Small intestine (tissue), 7 donors: ENCODE data around the gene TULP4. TPM values are rescaled to one million over a fixed set of nuclear protein-coding genes. Genes with fewer than 3 reads are reported as not detected.
A peak's percentile ranks its signal among the peaks of the same experiment; 100 is the strongest.

Experiments used
- DNase-seq, 2 donors: peaks; one replicate each; pipeline versions ENCODE4 v3.0.0 to v3.0.0-alpha.2; 2013
- FAIRE-seq: peaks from 2 replicates; lab custom pipeline; 2012; peaks lifted over from hg19 to GRCh38; lab: Jason Lieb, UNC
- H3K27ac ChIP-seq, 3 donors: one replicate each; pipeline ENCODE4 v1.5.1; 2013; ENCODE audit warnings: low read length in 2 of 3, mild to moderate bottlenecking in 2 of 3, control low read depth in 1 of 3, inconsistent platforms in 1 of 3, low read depth in 1 of 3, moderate library complexity in 1 of 3
- H3K27me3 ChIP-seq, 3 donors: one replicate each; pipeline ENCODE4 v1.6.1; 2013; ENCODE audit warnings: low read length in 3 of 3, inconsistent platforms in 1 of 3; ENCODE audit not compliant: control insufficient read depth in 3 of 3, insufficient read depth in 3 of 3
- H3K36me3 ChIP-seq, 3 donors: one replicate each; pipeline ENCODE4 v1.6.1; 2013; ENCODE audit warnings: low read length in 3 of 3, inconsistent platforms in 1 of 3, low read depth in 1 of 3, mild to moderate bottlenecking in 1 of 3, moderate library complexity in 1 of 3; ENCODE audit not compliant: control insufficient read depth in 3 of 3, insufficient read depth in 2 of 3
- H3K4me1 ChIP-seq, 3 donors: one replicate each; pipeline ENCODE4 v1.6.1; 2013; ENCODE audit warnings: low read length in 2 of 3, inconsistent platforms in 1 of 3, low read depth in 1 of 3, mild to moderate bottlenecking in 1 of 3, moderate library complexity in 1 of 3; ENCODE audit not compliant: control insufficient read depth in 3 of 3, insufficient read depth in 2 of 3
- H3K4me3 ChIP-seq, 3 donors: one replicate each; pipeline ENCODE4 v1.5.1; 2013; ENCODE audit warnings: low read length in 3 of 3, control low read depth in 1 of 3, inconsistent platforms in 1 of 3, low read depth in 1 of 3, mild to moderate bottlenecking in 1 of 3, moderate library complexity in 1 of 3
- H3K9me3 ChIP-seq, 2 donors: one replicate each; pipeline ENCODE4 v1.6.1; 2013; ENCODE audit warnings: low read depth in 1 of 2, low read length in 1 of 2; ENCODE audit not compliant: control insufficient read depth in 2 of 2, insufficient read depth in 1 of 2
- WGBS, 3 donors: extraction: QIAGEN DNeasy Blood & Tissue Kit; methylation state at CpG; one replicate each; pipeline ENCODE4 v1.1.7; 2013; 5-methylcytosine and 5-hydroxymethylcytosine counted together
- polyA plus RNA-seq, 4 donors: library from polyadenylated mRNA; stranded (reverse) in 3 of 4; unstranded in 1 of 4; fragments of 200-250 nt in 3 of 4; fragments of 120-200 nt in 1 of 4; gene quantifications; one replicate each; pipeline versions ENCODE4 v1.2.1 to v1.2.3, GENCODE V29; 2013
- donor health status: healthy with polysubstance abuse.
- donor health status: control.
- donor health status: control.
- donor health status: Bipolar disorder and iron deficiency.
- donor health status: healthy.

The TULP4 gene
- polyA plus RNA-seq, 4 donors = 7.2 to 30.7 (median 10.7) TPM

- Histone ChIP-seq H3K9me3 (peaks cover 0 to 2% of the 10 kb centered on the region in 2 donors), H3K36me3 (peaks cover 0 to 11% (median 3%) of the 10 kb centered on the region in 3 donors), H3K4me1 (peaks cover 15 to 44% (median 16%) of the 10 kb centered on the region in 3 donors), H3K4me3 (no peak overlapping the region), H3K27me3 (no peaks in the 10 kb centered on the region), H3K27ac (peak overlapping the region in 1 of 3 donors; percentile 89)
- 84 to 92% (median 89%) methylated on average over 5 of the region's 5 CpGs for WGBS, 3 donors
- FAIRE-seq (no peak), DNase-seq (no peak)
These were observed 11.9 kb downstream of the TULP4 start for GRCh38 chr6:158324136-158324535.

DNA sequence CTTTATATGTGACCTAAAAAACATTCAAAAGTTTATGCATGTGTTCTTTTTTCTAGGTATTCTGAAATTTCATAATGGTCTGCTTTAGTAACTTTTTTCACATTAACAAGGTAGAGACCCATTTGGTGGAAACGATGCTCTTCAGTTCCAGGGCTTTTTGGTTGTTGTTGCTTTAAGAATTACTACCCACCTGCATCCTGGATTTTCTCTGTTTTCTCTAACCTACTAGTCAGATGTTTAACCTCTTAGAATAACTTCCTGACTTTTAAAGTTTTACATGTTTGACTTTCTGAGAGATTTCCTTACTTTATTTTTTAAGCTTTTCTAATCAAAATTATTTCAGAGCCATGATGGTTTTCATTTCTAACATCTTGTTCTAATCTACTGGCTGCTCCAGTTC lies 14.9 kb downstream of the TULP4 start:
- FAIRE-seq = no peak
- H3K36me3 ChIP-seq = peaks cover 3 to 6% (median 5%) of the 10 kb centered on the region in 3 donors
- peaks cover 0 to 12% of the 10 kb centered on the region in 2 donors for H3K9me3 ChIP-seq
- no peaks in the 10 kb centered on the region for H3K27me3 ChIP-seq
- DNase-seq = no peak
- WGBS, 3 donors = 82 to 95% (median 86%) methylated on average over 1 of the region's 1 CpG
- no peak overlapping the region for H3K4me3 ChIP-seq
- no peak overlapping the region for H3K27ac ChIP-seq
- H3K4me1 ChIP-seq = peaks cover 11 to 37% (median 15%) of the 10 kb centered on the region in 3 donors

DNA sequence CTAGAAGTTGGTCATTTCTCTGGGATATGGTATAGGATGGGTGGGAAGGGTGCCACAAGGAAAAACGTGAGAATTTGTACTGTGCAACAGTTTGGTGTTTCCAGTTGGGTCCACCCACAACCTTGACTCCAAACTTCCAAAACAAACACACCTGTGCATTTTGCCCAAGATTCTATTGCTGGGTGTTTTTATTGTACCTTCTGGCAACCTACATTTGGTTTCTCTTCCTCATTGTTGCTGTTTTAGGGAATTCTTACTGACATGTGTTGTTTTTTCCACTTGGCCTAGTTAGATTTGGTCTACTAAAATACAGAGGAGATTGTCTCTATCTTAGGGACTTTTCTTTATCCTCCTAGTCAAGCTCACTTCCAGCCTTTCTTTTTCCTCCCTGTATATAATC lies 16.7 kb downstream of the TULP4 start:
- 0 to 23% (median 10%) methylated on average over 1 of the region's 1 CpG for WGBS, 3 donors
- Histone ChIP-seq H3K27me3 (no peaks in the 10 kb centered on the region), H3K4me1 (peaks cover 3 to 22% (median 6%) of the 10 kb centered on the region in 3 donors), H3K36me3 (peaks cover 3 to 11% (median 5%) of the 10 kb centered on the region in 3 donors), H3K27ac (peak overlapping the region in 1 of 3 donors; percentile 9), H3K9me3 (peaks cover 0 to 21% of the 10 kb centered on the region in 2 donors), H3K4me3 (no peak overlapping the region)
- FAIRE-seq (no peak), DNase-seq (no peak)

DNA sequence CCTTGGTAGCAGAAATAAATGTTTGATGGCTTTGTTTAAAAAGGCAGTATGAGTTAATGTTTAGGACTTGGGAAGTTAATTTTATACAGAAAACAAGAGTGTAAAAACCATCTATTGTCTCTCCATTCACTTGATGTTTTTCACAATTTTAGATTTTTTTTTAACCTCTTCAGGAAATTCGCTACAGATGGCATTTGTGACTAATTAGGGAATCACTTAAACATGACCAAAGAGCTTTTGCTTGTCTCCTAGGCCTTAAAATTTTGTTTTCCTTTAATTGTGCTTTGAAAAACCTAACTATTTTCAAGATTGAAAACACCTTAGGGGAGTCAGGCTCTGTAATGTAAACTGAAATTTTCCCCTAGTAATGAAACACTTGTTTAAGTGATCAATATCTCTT lies 17.3 kb downstream of the TULP4 start:
- 84 to 92% (median 91%) methylated on average over 1 of the region's 1 CpG for WGBS, 3 donors
- Histone ChIP-seq H3K36me3 (peaks cover 3 to 11% (median 5%) of the 10 kb centered on the region in 3 donors), H3K4me3 (no peak overlapping the region), H3K27me3 (no peaks in the 10 kb centered on the region), H3K4me1 (peaks cover 2 to 16% (median 3%) of the 10 kb centered on the region in 3 donors), H3K9me3 (peaks cover 0 to 21% of the 10 kb centered on the region in 2 donors), H3K27ac (no peak overlapping the region)
- DNase-seq (no peak), FAIRE-seq (no peak)

GRCh38 chr6:158330016-158330415 lies 17.8 kb downstream of the TULP4 start:
- FAIRE-seq (no peak), DNase-seq (no peak)
- WGBS, 3 donors = 48 to 76% (median 73%) methylated on average over 2 of the region's 2 CpGs
- no peak overlapping the region for H3K4me3 ChIP-seq
- H3K4me1 ChIP-seq = peaks cover 2 to 14% (median 3%) of the 10 kb centered on the region in 3 donors
- H3K9me3 ChIP-seq = peaks cover 0 to 21% of the 10 kb centered on the region in 2 donors
- peaks cover 0 to 13% (median 5%) of the 10 kb centered on the region in 3 donors for H3K36me3 ChIP-seq
- no peaks in the 10 kb centered on the region for H3K27me3 ChIP-seq
- no peak overlapping the region for H3K27ac ChIP-seq

DNA sequence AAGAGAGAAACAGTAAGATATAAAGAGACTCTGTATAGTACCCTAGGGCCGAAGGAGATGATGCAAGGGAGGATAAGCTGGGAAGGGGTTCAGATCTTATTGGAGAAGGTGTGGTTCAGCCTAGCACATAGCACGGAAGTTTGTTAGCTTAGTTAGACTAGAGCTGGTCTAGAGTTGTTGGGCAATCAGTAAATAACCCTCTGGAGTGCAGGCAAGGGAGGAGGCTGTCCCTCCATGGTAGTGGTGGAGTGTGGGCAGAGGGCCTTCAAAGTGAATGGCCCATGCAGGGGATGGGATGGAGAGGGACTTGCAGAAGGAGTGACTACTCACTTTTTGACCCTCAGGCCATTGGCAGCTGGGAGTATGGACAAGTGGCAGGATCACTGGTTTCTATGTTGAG lies 20.0 kb downstream of the TULP4 start:
- H3K4me1 ChIP-seq = peaks cover 2 to 18% (median 3%) of the 10 kb centered on the region in 3 donors
- peaks cover 0 to 13% (median 5%) of the 10 kb centered on the region in 3 donors for H3K36me3 ChIP-seq
- peaks cover 0 to 18% of the 10 kb centered on the region in 2 donors for H3K9me3 ChIP-seq
- no peak overlapping the region for H3K4me3 ChIP-seq
- WGBS, 3 donors = 95 to 96% (median 95%) methylated on average over 2 of the region's 2 CpGs
- DNase-seq (no peak), FAIRE-seq (no peak)
- H3K27ac ChIP-seq = no peak overlapping the region
- H3K27me3 ChIP-seq = no peaks in the 10 kb centered on the region

DNA sequence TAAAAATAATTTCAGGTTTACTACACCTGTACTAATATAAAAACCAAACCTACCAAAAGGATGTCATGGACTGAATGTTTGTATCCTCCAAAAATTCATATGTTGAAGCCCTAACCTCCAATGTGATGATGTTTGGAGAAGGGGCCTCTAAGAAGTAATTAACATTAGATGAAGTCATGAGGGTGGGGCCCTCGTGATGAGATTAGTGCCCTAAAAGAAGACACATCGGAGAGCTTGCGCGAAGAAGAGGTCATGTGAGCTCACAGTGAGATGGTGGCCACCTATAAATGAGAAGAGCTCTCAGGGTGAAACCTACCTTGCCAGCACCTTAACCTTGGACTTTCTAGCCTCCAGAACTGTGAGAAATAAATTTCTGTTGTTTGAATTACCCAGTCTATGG lies 20.8 kb downstream of the TULP4 start:
- no peak for DNase-seq
- no peak for FAIRE-seq
- Histone ChIP-seq H3K27me3 (no peaks in the 10 kb centered on the region), H3K9me3 (peaks cover 0 to 20% of the 10 kb centered on the region in 2 donors), H3K36me3 (peaks cover 0 to 13% (median 5%) of the 10 kb centered on the region in 3 donors), H3K4me1 (peaks cover 2 to 19% (median 3%) of the 10 kb centered on the region in 3 donors), H3K4me3 (no peak overlapping the region), H3K27ac (no peak overlapping the region)
- WGBS, 3 donors = 95 to 99% (median 97%) methylated on average over 4 of the region's 4 CpGs

DNA sequence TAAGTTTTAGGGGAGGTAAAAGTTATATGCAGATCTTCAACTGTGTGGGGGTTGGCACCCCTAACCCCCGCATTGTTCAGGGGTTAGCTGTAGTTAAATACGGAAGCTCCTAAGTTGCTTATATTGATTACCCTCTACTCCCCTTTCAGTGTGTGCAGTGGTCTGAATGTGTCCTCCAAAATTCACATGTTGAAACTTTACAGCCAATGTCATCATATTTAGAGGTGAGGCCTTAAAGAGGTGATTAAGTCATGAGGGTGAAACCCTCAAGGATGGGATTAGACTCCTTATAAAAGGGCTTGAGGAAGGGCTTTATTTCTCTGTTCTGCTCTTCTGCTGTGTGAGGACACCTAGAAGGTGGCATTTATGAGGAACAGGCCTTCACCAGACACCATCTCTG lies 22.3 kb downstream of the TULP4 start:
- Histone ChIP-seq H3K27me3 (no peaks in the 10 kb centered on the region), H3K36me3 (peaks cover 0 to 16% (median 5%) of the 10 kb centered on the region in 3 donors), H3K9me3 (peaks cover 0 to 32% of the 10 kb centered on the region in 2 donors), H3K27ac (no peak overlapping the region), H3K4me3 (no peak overlapping the region), H3K4me1 (peaks cover 0 to 8% (median 0%) of the 10 kb centered on the region in 3 donors)
- DNase-seq (no peak), FAIRE-seq (no peak)
- 99 to 100% (median 100%) methylated on average over 2 of the region's 2 CpGs for WGBS, 3 donors

- FAIRE-seq (no peak), DNase-seq (no peak)
- Histone ChIP-seq H3K36me3 (peaks cover 0 to 20% (median 0%) of the 10 kb centered on the region in 3 donors), H3K27ac (peak overlapping the region in 1 of 3 donors; percentile 9), H3K9me3 (peaks cover 0 to 30% of the 10 kb centered on the region in 2 donors), H3K4me1 (peaks cover 0 to 7% (median 0%) of the 10 kb centered on the region in 3 donors), H3K27me3 (no peaks in the 10 kb centered on the region), H3K4me3 (no peak overlapping the region)
- 38 to 85% (median 65%) methylated on average over 2 of the region's 2 CpGs for WGBS, 3 donors
These were observed 25.1 kb downstream of the TULP4 start for GRCh38 chr6:158337332-158337731.
